ENCODE measurements around the gene PRDM16.

PRDM16 gene

DNA sequence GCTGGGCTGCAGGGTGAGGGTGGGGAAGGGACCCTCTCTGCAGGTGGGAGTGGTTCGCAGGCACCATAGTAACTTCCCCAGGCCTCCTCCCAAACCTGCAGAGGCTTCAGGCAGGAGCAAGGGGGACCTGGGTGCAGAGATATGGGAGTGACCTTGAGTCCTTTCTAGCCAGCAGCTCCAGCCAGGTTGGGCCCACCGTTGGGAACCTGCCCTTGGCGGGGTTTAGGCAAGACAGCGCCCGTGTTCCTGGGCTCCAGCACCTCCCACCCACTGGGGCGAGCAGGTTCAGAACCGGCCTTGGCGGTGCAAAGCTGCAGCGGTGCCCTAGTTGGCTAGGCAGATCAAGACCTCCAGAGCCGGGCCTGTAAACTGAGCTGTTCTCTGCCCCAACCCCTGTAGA is 2.2 kb upstream of the PRDM16 start:
- no peak overlapping the region for H3K27ac ChIP-seq
- no peak for TF ChIP-seq ZFX (IDR thresholded peaks at IDR 0.05)
- TF ChIP-seq, protein P1, sequence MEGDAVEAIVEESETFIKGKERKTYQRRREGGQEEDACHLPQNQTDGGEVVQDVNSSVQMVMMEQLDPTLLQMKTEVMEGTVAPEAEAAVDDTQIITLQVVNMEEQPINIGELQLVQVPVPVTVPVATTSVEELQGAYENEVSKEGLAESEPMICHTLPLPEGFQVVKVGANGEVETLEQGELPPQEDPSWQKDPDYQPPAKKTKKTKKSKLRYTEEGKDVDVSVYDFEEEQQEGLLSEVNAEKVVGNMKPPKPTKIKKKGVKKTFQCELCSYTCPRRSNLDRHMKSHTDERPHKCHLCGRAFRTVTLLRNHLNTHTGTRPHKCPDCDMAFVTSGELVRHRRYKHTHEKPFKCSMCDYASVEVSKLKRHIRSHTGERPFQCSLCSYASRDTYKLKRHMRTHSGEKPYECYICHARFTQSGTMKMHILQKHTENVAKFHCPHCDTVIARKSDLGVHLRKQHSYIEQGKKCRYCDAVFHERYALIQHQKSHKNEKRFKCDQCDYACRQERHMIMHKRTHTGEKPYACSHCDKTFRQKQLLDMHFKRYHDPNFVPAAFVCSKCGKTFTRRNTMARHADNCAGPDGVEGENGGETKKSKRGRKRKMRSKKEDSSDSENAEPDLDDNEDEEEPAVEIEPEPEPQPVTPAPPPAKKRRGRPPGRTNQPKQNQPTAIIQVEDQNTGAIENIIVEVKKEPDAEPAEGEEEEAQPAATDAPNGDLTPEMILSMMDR (conservative IDR thresholded peaks at IDR 0.05): no peak

DNA sequence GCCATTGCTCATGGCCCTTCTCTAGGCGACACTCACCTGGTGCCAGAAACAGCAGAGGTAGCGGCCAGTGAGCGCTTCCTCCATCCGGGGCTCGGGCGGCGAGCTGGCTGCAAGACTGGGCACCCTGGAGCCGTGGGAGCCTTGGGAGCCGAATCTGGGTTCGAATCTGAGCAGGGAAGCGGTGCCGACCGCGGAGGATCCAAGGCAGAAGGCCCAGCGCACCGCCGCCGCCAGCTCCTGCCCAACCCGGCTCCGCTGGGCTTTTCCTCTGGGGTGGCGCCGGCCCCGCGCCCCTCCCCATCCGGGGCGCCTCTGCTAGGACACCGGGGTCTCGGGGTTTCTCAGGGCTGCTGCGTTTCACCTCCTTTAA is 1.7 kb upstream of the PRDM16 start:
- TF ChIP-seq, protein P1 (conservative IDR thresholded peaks at IDR 0.05): no peak
- TF ChIP-seq ZFX (IDR thresholded peaks at IDR 0.05): no peak
- no peak overlapping the region for H3K27ac ChIP-seq

DNA sequence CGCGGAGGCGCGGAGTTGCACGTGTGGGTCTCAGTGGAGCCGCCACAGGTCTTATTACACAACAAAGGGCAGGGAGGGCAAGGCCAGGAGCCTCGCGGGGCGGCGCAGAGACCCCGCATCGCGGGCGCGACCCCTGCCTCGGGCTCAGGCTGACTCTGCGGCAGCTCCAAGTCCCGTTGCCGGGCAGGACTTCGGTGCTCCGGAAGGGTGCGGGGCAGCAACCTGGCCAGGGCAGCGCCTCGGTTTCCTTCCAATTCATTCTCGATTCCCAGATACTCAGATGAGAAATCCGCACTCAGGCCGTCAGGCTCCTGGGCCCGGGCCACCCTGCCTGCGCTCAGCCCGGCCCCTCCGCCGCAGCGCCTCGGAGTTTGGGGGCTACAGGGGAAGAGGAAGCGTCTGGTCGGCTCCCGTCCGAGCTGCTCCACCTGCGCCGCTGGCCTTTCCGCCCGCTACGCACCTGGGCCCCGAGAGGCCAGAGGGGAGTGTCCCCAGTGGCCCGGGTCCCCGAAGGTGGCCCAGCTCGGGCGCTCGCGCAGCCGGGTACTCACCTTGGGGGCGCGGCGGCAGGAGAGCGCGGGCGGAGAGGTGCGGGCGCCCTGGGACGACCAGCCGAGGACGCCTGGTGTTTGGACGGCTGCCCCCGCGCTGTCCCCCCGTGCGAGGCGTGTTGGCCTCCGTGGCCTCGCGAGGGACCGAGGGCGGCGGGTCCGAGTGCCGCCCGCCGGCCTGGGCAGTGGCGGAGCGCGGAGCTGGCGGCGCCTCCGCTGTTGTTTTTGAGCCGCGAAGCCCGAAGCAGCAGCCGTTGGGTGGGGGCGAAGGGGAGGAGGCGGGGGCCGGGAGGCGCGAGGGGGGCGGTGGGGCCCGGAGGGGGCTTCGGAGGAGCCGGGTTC is 1.1 kb upstream of the PRDM16 start:
- H3K27ac ChIP-seq: no peak overlapping the region
- TF ChIP-seq ZFX (IDR thresholded peaks at IDR 0.05): no peak
- TF ChIP-seq, protein P1 (conservative IDR thresholded peaks at IDR 0.05): no peak

DNA sequence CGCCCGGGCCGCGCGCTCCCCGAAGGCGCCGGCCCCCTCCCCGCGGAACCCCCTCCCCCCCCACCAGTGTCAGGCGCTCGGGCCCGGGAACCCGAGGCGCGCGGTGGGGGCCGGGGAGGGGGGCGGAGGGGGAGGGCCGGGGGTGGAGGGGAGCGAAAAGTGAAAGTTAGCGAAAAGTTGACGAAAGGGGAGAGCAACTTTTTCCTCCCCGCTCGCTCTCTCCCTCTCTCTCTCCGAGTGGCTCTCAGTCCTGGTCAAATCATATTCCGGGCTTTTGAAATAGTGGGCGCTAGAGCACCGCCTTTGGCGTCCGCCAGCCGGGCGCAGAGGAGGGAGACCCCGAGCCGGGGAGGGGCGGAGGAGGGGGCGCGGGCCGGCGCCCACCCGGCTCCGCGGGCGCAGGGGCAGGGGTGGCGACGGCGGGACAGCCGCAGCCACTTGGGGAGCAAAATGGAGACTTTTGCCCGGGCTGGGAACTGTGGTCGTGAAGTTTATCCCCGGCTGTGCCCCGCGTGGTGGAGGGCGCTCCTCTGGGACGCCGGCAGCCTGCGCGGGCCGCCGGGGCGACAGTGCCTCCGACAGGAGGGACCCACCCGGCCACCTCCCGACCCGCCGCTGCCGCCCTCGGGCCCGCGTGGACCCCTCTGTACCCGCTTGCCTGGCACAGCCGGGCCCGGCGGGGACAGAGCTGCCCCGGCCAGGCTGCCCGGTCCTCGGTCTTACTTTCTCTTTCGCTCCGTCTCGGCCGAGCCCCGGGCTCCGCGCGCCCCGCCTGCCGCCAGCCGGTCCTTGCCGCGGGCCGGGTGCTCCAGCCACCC is 697 bp downstream of the PRDM16 start:
- H3K27ac ChIP-seq: peak overlapping the region; percentile 36
- peak; percentile 32; the same call in 1 of the 2 replicates for TF ChIP-seq ZFX (IDR thresholded peaks at IDR 0.05)
- TF ChIP-seq, protein P1 (conservative IDR thresholded peaks at IDR 0.05): peak; percentile 63

DNA sequence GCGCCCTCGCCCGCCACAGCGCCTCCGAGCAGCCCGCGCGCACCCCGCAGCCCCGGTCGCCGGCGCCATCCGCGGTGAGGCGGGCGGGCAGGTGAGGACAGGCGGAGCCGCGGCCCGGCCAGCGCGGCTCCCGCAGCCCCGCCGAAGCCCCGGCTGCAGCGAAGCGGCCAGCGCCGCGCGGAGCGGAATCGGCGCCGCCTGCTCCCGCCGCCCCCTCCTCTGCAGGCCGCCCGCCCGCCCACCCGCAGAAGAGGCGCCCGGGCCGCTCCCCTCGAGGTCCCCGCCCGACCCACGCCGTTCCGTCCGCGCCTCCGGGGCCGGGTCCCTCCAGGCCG is 1.3 kb downstream of the PRDM16 start:
- TF ChIP-seq, protein P1 (conservative IDR thresholded peaks at IDR 0.05): no peak
- no peak for TF ChIP-seq ZFX (IDR thresholded peaks at IDR 0.05)
- peak overlapping the region; percentile 36; the same call in 1 of the 2 replicates for H3K27ac ChIP-seq

DNA sequence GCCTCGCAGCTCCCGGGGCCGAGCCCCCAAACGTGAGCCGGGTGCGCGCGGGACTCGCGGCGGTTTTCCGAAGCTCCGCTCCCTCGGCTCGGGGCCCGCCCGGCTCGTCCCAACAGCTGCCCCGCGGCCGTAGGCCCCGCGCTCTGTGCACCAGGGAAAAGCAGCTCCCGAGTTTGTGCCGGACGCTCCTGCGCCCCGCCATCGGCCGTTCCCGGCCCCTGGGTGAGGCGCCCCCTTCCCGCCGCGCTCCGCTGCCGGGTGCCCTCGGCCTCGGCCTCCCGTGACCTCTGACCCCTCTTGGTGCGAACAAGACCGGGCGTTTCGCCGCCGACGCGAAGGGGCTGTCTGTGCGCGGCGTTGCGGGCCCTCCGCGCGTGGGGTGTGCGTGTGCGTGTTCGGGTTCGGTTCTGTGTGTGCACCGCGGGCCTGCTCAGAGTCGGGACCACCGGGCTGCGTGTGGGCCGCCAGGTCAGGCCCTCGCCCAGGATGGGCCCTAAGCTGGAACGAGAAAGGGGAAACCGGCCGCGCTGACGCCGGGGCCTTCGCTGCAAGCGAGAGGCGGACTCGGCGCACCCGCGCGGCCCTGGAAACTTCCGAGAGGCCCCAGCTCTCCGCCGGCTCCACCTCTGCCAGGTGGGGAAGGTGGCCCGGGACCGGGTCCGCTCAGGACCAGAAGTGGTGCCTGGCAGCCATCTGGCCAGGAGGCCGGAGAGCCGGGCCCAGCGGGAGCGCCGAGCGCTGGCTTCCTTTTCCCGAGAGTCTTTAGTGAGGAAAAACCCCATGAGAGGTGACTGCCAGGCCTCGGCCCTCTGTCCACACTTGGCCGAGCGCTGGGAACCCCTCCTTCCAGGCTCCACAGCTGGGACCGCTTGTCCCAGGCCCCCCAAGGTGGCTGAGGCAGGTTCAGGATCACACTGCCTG is 1.9 kb downstream of the PRDM16 start:
- TF ChIP-seq, protein P1 (conservative IDR thresholded peaks at IDR 0.05): no peak
- no peak for TF ChIP-seq ZFX (IDR thresholded peaks at IDR 0.05)
- no peak overlapping the region for H3K27ac ChIP-seq

Data from C4-2B (cell line).